ENCODE data around the gene MXD4. TPM values are rescaled to one million over a fixed set of nuclear protein-coding genes. Genes with fewer than 3 reads are reported as not detected.
"Not testable (repeated sequence)": the region's sequence is repeated elsewhere in the genome, so short reads cannot be mapped to it uniquely, and the experiment has no call there.

Gene MXD4
- total RNA-seq, 1 experiment from 2014 or later, result 22.1 TPM

DNA sequence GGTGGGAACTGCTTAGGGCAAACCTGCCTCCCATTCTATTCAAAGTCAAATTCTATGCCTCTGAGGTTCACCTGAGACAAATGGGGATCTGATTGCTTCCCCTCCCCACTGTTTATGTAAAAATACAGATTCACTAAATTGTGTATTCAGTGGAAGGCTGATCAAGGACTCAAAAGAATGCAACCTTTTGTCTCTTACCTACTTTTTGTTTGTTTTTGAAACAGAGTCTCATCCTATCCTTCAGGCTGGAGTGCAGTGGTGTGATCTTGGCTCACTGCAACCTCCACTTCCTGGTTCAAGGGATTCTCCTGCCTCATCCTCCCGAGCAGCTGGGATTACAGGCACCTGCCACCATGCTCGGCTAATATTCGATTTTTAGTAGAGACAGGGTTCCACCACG, 40.5 kb downstream of the MXD4 start:
- not testable (repeated sequence) for DNase-seq (ENCODE audit: low spot score)

DNA sequence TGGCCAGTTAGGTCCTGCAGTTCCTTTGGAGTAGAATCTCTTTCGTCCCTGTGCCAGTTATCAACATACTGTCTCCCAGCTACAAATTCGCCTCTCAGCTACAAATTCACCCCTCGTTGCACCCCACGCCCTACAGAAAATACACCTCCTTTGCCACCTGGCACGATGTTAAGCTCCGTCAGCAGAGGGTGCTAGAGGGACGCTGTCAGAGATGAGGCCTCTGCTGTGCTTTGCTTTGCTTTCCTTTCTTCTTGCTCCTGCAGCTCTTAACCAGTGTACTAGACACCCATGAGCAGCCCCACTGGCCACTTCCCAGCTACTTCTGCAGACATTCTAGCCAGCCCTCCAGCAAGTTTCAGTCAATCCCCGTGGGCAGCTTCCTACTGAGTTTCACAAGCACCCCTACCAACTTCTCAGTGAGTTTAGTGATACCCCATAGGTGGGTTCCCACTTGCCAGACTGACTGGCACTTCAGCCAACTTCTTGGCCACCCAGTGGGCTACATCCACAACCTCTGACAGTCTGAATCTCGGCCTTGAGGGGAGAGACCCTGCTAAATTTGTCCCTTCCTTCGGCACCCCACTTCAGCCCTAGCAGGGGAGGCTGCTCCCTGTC, 41.8 kb downstream of the MXD4 start:
- DNase-seq (ENCODE audit: low spot score), result peak; percentile 79

DNA sequence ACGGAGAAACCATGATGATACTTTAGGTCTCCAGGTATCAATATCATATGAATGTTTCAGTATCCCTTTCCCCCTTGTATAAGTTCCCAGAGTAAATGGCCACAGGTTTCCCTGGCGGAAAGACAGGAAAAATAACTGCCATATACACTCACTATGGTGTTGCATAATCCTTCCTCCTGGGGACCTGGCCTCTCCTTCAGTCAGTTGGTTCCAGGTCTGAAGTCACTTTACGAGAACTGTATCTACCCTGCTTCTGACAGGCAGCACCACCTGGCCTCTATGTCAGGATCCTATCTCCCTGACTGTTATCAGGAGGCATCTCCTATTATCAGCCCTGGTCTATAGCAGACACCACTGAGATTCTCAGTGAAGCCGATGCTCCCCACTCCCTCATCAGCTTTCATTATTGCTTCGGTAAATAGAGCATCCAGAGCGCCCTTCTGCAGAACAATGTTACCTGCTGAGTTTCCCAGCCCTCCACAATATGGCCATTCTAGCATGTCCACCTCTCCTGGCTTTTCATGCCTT, 42.6 kb downstream of the MXD4 start:
- no peak for DNase-seq (ENCODE audit: low spot score)

DNA sequence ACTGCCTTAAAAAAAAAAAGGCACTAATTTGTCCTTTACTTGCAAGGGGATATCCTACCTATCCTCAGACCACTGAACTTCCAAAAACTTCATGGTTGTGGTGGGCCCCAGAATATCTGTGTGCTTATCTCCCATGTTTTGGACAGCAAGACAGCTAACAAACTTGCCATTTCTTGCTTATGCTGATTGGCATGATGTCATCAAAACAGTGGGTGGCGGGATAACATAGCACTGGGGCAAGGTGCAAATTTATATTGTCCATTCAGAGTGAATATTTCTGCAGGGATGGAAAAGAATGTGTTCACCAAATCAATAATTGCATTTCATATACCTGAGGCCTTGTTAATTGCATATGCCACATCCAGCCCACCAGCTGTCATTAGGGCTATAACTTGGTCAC, 43.5 kb downstream of the MXD4 start:
- DNase-seq (ENCODE audit: low spot score), result no peak

DNA sequence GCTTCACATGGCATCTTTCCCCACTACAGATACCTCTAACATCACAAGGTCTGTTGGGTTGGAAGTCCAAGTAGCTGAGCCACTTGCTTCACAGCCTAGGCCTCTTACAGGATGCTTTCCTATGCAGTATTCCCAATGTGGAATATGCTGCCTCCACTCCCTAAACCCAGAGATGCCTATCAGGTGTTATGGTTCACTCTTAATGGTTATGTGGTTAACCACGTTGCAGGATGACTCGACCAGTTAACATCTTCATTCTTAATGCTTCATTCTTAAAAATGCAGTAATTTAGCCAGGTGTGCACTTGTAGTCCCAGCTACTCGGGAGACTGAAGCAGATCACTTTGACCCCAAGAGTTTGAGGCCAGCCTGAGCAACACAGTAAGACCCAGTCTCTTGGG, 44.2 kb downstream of the MXD4 start:
- no peak for DNase-seq (ENCODE audit: low spot score)

DNA sequence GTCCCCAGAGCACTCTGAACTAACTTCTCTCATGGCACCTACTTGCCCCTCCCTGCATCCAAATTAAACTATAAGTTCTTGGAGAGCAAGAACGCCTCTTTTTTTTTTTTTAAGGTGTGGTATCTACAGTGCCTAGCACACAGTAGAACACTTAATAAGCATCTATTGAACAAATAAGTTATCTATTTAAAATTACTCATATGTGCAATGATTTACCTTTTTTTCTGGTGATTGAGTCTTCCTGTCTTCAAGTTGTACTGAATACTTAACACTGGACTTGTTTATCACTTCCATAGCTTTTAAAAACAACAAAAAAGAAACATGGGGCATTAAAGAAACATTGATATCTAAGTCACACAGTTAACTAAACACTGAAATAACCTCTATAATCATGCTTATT, 49.1 kb downstream of the MXD4 start:
- DNase-seq (ENCODE audit: low spot score), result no peak

DNA sequence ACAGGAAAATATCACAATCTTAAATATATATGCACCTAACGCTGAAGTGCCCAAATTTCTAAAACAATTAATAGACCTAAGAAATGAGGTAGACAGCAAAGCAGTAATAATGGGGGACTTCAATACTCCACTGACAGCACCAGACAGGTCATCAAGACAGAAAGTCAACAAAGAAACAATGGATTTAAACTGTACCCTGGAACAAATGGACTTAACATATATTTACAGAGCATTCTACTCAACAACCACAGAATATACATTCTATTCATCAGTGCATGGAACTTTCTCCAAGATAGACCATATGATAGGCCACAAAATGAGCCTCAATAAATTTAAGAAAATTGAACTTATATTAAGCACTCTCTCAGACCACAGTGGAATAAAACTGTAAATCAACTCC, 59.1 kb downstream of the MXD4 start:
- not testable (repeated sequence) for DNase-seq (ENCODE audit: low spot score)

Other genes starting within 250 kb of the MXD4 start
- gene NAT8L, start 202.8 kb downstream of the MXD4 start, total RNA-seq (2014; rRNA removed; shearing (Covaris generic)), result 0.45 and 0.58 TPM in 2 replicates
- 7.6 and 11.0 TPM in 2 replicates for gene HAUS3, start 20.0 kb downstream of the MXD4 start, total RNA-seq (2014; rRNA removed; shearing (Covaris generic))
- gene POLN, start 20.0 kb downstream of the MXD4 start, total RNA-seq (2014; rRNA removed; shearing (Covaris generic)), result 1.0 and 1.8 TPM in 2 replicates
- 1.9 and 2.7 TPM in 2 replicates for gene ZFYVE28, start 156.5 kb upstream of the MXD4 start, total RNA-seq (2014; rRNA removed; shearing (Covaris generic))
- not detected in 2 replicates for gene CFAP99, start 156.8 kb upstream of the MXD4 start, total RNA-seq (2014; rRNA removed; shearing (Covaris generic))
- gene RNF4, start 207.0 kb upstream of the MXD4 start, total RNA-seq (2014; rRNA removed; shearing (Covaris generic)), result 72.9 and 126 TPM in 2 replicates

All from H4 (cell line).